ENCODE data around the gene CLN3. TPM values are rescaled to one million over a fixed set of nuclear protein-coding genes. Genes with fewer than 3 reads are reported as not detected.
"Not testable (repeated sequence)": the region's sequence is repeated elsewhere in the genome, so short reads cannot be mapped to it uniquely, and the experiment has no call there.

The CLN3 gene
- total and polyA plus RNA-seq, 2 experiments from 2014 or later, result 18.1 to 31.4 TPM

DNA sequence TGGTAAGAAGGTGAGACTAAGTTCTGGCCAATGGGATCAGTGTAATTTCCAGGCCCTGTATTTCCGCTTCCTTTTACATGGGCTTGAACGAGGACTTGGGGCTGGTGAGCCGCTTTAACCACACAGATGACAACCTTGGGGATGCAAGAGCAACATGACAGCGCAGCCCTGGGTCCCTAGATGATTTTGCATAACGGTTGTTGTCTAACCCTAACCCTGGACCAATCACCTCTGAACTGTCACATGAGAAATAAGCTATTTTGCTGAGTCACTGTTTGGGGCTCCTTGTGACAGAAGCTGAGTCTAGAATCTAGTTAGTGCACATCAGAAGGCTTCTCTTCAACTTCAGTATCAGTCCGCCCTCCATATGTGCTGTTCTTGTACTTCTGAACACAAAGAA lies 44.8 kb downstream of the CLN3 start:
- H2AFZ ChIP-seq; H3K4me3 ChIP-seq; H3K9me2 ChIP-seq (ENCODE audit: insufficient read depth); H3K4me1 Mint-ChIP-seq; H3K9me3 Mint-ChIP-seq; H4K20me1 ChIP-seq (replicated peaks; ENCODE audit: insufficient read depth); H3K27me3 ChIP-seq (ENCODE audit: insufficient read depth); H3K27ac ChIP-seq (ENCODE audit: low read depth); H3K27ac Mint-ChIP-seq; H3K36me3 ChIP-seq (ENCODE audit: insufficient read depth); H3K4me2 ChIP-seq; H3K27me3 Mint-ChIP-seq (ENCODE audit: insufficient read depth, low read depth, poor library complexity); H3K4me3 Mint-ChIP-seq; H3K4me1 ChIP-seq (ENCODE audit: insufficient read depth); H3F3A ChIP-seq (replicated peaks; ENCODE audit: low read depth); ATAC-seq; H3K36me3 Mint-ChIP-seq (ENCODE audit: low read depth); H3K79me2 ChIP-seq (replicated peaks; ENCODE audit: insufficient read depth); DNase-seq (ENCODE audit: low spot score): not testable (repeated sequence)

DNA sequence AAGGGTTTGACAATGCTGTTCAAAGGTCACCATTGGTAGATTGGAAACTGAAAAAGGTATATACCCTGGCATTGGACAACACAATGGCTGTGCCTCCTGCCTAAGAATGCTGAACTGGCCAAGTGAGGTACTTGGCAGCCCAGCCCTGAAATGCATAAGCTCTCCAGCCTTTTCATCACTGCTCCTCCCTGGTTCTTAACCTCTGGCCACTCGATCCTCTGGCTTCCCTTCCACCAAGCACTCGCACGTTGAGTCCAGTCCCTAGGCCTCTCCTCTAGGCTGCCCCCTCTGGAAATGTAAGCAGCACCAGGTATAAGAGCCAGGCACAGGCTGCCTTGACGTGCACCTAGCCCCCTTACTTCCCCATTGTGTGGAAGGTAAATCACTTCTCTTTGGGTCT lies 45.5 kb downstream of the CLN3 start:
- not testable (repeated sequence) for H3K79me2 ChIP-seq (replicated peaks; ENCODE audit: insufficient read depth); H3K9me3 Mint-ChIP-seq; H3K36me3 Mint-ChIP-seq (ENCODE audit: low read depth); H4K20me1 ChIP-seq (replicated peaks; ENCODE audit: insufficient read depth); H3K4me3 ChIP-seq; H3F3A ChIP-seq (replicated peaks; ENCODE audit: low read depth); H3K27me3 Mint-ChIP-seq (ENCODE audit: insufficient read depth, low read depth, poor library complexity); H3K27ac ChIP-seq (ENCODE audit: low read depth); H2AFZ ChIP-seq; H3K4me1 ChIP-seq (ENCODE audit: insufficient read depth); H3K4me3 Mint-ChIP-seq; H3K4me1 Mint-ChIP-seq; H3K36me3 ChIP-seq (ENCODE audit: insufficient read depth); H3K27me3 ChIP-seq (ENCODE audit: insufficient read depth); H3K4me2 ChIP-seq; DNase-seq (ENCODE audit: low spot score); H3K27ac Mint-ChIP-seq; H3K9me2 ChIP-seq (ENCODE audit: insufficient read depth)
- peak; percentile 91 for ATAC-seq

- H3K27me3 Mint-ChIP-seq (ENCODE audit: insufficient read depth, low read depth, poor library complexity); H3K4me1 Mint-ChIP-seq; H3K79me2 ChIP-seq (replicated peaks; ENCODE audit: insufficient read depth); DNase-seq (ENCODE audit: low spot score); H3K36me3 ChIP-seq (ENCODE audit: insufficient read depth); ATAC-seq; H3K4me3 Mint-ChIP-seq; H3K4me3 ChIP-seq; H3K36me3 Mint-ChIP-seq (ENCODE audit: low read depth); H3K4me1 ChIP-seq (ENCODE audit: insufficient read depth); H3K9me3 Mint-ChIP-seq; H3K9me2 ChIP-seq (ENCODE audit: insufficient read depth); H3F3A ChIP-seq (replicated peaks; ENCODE audit: low read depth); H2AFZ ChIP-seq; H3K27ac Mint-ChIP-seq; H3K27me3 ChIP-seq (ENCODE audit: insufficient read depth); H3K4me2 ChIP-seq; H3K27ac ChIP-seq (ENCODE audit: low read depth); H4K20me1 ChIP-seq (replicated peaks; ENCODE audit: insufficient read depth): not testable (repeated sequence)
Observed at GRCh38 chr16:28443943-28444342, 47.9 kb downstream of the CLN3 start.

DNA sequence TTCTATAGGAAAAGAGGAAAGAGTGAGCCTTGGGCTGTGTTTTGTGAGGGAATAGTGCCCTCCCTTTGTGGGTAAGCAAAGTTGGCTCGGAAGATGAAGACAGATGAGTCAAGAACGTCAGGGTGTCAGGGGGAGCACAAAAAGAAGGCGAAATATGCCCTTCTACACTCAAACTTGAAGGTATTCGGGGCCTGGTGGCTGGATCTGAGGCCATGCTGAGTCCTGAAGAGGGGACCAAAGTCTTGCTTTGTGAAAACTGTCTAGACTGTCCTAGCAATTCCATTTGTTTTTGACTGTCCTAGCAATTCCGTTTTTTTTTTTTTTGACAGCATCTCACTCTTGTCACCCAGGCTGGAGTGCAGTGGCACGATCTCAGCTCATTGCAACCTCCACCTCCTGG lies 53.0 kb downstream of the CLN3 start:
- not testable (repeated sequence) for H3K9me3 Mint-ChIP-seq; H3K36me3 ChIP-seq (ENCODE audit: insufficient read depth); H3K27ac ChIP-seq (ENCODE audit: low read depth); H3K27ac Mint-ChIP-seq; H3K9me2 ChIP-seq (ENCODE audit: insufficient read depth); H3K36me3 Mint-ChIP-seq (ENCODE audit: low read depth); ATAC-seq; H2AFZ ChIP-seq; H3K4me3 ChIP-seq; H3K79me2 ChIP-seq (replicated peaks; ENCODE audit: insufficient read depth); H4K20me1 ChIP-seq (replicated peaks; ENCODE audit: insufficient read depth); H3K27me3 ChIP-seq (ENCODE audit: insufficient read depth); H3K27me3 Mint-ChIP-seq (ENCODE audit: insufficient read depth, low read depth, poor library complexity); H3K4me1 Mint-ChIP-seq; DNase-seq (ENCODE audit: low spot score); H3K4me3 Mint-ChIP-seq; H3K4me1 ChIP-seq (ENCODE audit: insufficient read depth); H3K4me2 ChIP-seq; H3F3A ChIP-seq (replicated peaks; ENCODE audit: low read depth)

DNA sequence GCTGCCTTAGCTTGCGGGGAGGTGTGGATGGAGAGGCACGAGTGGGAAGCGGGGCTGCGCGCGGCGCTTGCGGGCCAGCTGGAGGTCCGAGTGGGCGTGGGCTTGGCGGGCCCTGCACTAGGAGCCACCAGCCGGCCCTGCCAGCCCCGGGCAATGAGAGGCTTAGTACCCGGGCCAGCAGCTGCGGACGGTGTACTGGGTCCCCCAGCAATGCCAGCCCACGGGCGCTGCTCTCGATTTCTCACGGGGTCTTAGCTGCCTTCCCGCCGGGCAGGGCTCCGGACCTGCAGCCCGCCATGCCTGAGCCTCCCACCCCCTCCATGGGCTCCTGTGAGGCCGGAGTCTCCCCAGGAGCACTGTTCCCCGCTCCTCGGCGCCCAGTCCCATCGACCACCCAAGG lies 56.5 kb downstream of the CLN3 start:
- not testable (repeated sequence) for H3K4me3 Mint-ChIP-seq; DNase-seq (ENCODE audit: low spot score); ATAC-seq

More for the DNA sequence above, 56.5 kb downstream of the CLN3 start:
- H2AFZ ChIP-seq; H4K20me1 ChIP-seq (replicated peaks; ENCODE audit: insufficient read depth); H3K27me3 ChIP-seq (ENCODE audit: insufficient read depth); H3K27ac Mint-ChIP-seq; H3K27ac ChIP-seq (ENCODE audit: low read depth); H3K27me3 Mint-ChIP-seq (ENCODE audit: insufficient read depth, low read depth, poor library complexity); H3K4me1 Mint-ChIP-seq; H3K4me1 ChIP-seq (ENCODE audit: insufficient read depth); H3K36me3 Mint-ChIP-seq (ENCODE audit: low read depth); H3K36me3 ChIP-seq (ENCODE audit: insufficient read depth); H3K9me3 Mint-ChIP-seq; H3K4me3 ChIP-seq; H3K9me2 ChIP-seq (ENCODE audit: insufficient read depth); H3K79me2 ChIP-seq (replicated peaks; ENCODE audit: insufficient read depth); H3K4me2 ChIP-seq; H3F3A ChIP-seq (replicated peaks; ENCODE audit: low read depth): not testable (repeated sequence)

Other genes with a start within 250 kb of the CLN3 start
- 59.8 and 68.1 TPM in 2 replicates for gene SBK1, start 199.5 kb downstream of the CLN3 start, total RNA-seq (2014; rRNA removed; shearing (Covaris generic))
- 23.9 and 25.5 TPM in 2 replicates for gene SBK1, start 199.5 kb downstream of the CLN3 start, polyA plus RNA-seq (2016; fragmentation: Nextera tagmentation; extraction: Ambion mirVana)
- 1.5 TPM in 1 of 2 replicates, not detected in the other for gene NPIPB6, start 128.6 kb downstream of the CLN3 start, total RNA-seq (2014; rRNA removed; shearing (Covaris generic))
- 1.8 and 3.0 TPM in 2 replicates for gene NPIPB6, start 128.6 kb downstream of the CLN3 start, polyA plus RNA-seq (2016; fragmentation: Nextera tagmentation; extraction: Ambion mirVana)
- gene EIF3CL, start 88.2 kb downstream of the CLN3 start, total RNA-seq (2014; rRNA removed; shearing (Covaris generic)), result 323 and 339 TPM in 2 replicates
- gene EIF3CL, start 88.2 kb downstream of the CLN3 start, polyA plus RNA-seq (2016; fragmentation: Nextera tagmentation; extraction: Ambion mirVana), result 0.68 and 1.8 TPM in 2 replicates
- gene NPIPB7, start 19.7 kb downstream of the CLN3 start, total RNA-seq (2014; rRNA removed; shearing (Covaris generic)), result 0.24 TPM in 1 of 2 replicates, not detected in the other
- gene NPIPB7, start 19.7 kb downstream of the CLN3 start, polyA plus RNA-seq (2016; fragmentation: Nextera tagmentation; extraction: Ambion mirVana), result 0.45 and 0.52 TPM in 2 replicates
- gene APOBR, start 2.6 kb upstream of the CLN3 start, total RNA-seq (2014; rRNA removed; shearing (Covaris generic)), result 0.07 TPM in 1 of 2 replicates, not detected in the other
- gene APOBR, start 2.6 kb upstream of the CLN3 start, polyA plus RNA-seq (2016; fragmentation: Nextera tagmentation; extraction: Ambion mirVana), result not detected in 2 replicates
- gene IL27, start 14.8 kb upstream of the CLN3 start, total RNA-seq (2014; rRNA removed; shearing (Covaris generic)), result not detected in 2 replicates
- not detected in 2 replicates for gene IL27, start 14.8 kb upstream of the CLN3 start, polyA plus RNA-seq (2016; fragmentation: Nextera tagmentation; extraction: Ambion mirVana)
- 0.03 TPM in 1 of 2 replicates, not detected in the other for gene NUPR1, start 46.9 kb upstream of the CLN3 start, total RNA-seq (2014; rRNA removed; shearing (Covaris generic))
- gene NUPR1, start 46.9 kb upstream of the CLN3 start, polyA plus RNA-seq (2016; fragmentation: Nextera tagmentation; extraction: Ambion mirVana), result 0.48 and 0.75 TPM in 2 replicates
- gene SGF29, start 61.8 kb upstream of the CLN3 start, total RNA-seq (2014; rRNA removed; shearing (Covaris generic)), result 10.0 and 10.8 TPM in 2 replicates
- 17.6 and 20.0 TPM in 2 replicates for gene SGF29, start 61.8 kb upstream of the CLN3 start, polyA plus RNA-seq (2016; fragmentation: Nextera tagmentation; extraction: Ambion mirVana)
- 0.12 and 0.17 TPM in 2 replicates for gene SULT1A2, start 105.0 kb upstream of the CLN3 start, total RNA-seq (2014; rRNA removed; shearing (Covaris generic))
- 0.34 TPM in 1 of 2 replicates, not detected in the other for gene SULT1A2, start 105.0 kb upstream of the CLN3 start, polyA plus RNA-seq (2016; fragmentation: Nextera tagmentation; extraction: Ambion mirVana)
- 1.7 and 3.5 TPM in 2 replicates for gene SULT1A1, start 118.0 kb upstream of the CLN3 start, total RNA-seq (2014; rRNA removed; shearing (Covaris generic))
- gene SULT1A1, start 118.0 kb upstream of the CLN3 start, polyA plus RNA-seq (2016; fragmentation: Nextera tagmentation; extraction: Ambion mirVana), result 2.2 and 2.4 TPM in 2 replicates
- 0.14 TPM in 1 of 2 replicates, not detected in the other for gene NPIPB8, start 146.0 kb upstream of the CLN3 start, total RNA-seq (2014; rRNA removed; shearing (Covaris generic))
- not detected in 2 replicates for gene NPIPB8, start 146.0 kb upstream of the CLN3 start, polyA plus RNA-seq (2016; fragmentation: Nextera tagmentation; extraction: Ambion mirVana)
- gene EIF3C, start 219.4 kb upstream of the CLN3 start, total RNA-seq (2014; rRNA removed; shearing (Covaris generic)), result 334 and 368 TPM in 2 replicates
- gene EIF3C, start 219.4 kb upstream of the CLN3 start, polyA plus RNA-seq (2016; fragmentation: Nextera tagmentation; extraction: Ambion mirVana), result 1,247 and 1,475 TPM in 2 replicates

Measured in GM23338 (cell line).